Gastrocnemius medialis (tissue), 4 donors: Measurements from ENCODE around the gene TUBB4B.

ENCODE experiments used
- CTCF ChIP-seq, 5 experiments: fragments of 450-650 bp in 3 of 5; fragments of 200-600 bp in 2 of 5; sonication (generic) in 2 of 5; IDR thresholded peaks in 4 of 5; conservative IDR thresholded peaks in 1 of 5; 1 replicate in 4 of 5; 2 replicates in 1 of 5; pipeline ENCODE4 v1.5.1; 2016 to 2019; ENCODE audit warnings: antibody characterized with exemption in 5 of 5, mild to moderate bottlenecking in 3 of 5, moderate library complexity in 3 of 5
- POLR2A ChIP-seq, 2 donors: fragments of 450-650 bp; IDR thresholded peaks; one replicate each; pipeline ENCODE4 v1.6.1; 2017; ENCODE audit warnings: antibody characterized with exemption in 2 of 2, mild to moderate bottlenecking in 2 of 2, moderate library complexity in 2 of 2

- TF ChIP-seq POLR2A (IDR thresholded peaks at IDR 0.05), result no peak
- no peak for TF ChIP-seq CTCF (IDR thresholded peaks at IDR 0.05 in 4 of 5, conservative IDR thresholded peaks at IDR 0.05 in 1 of 5)
These were observed 49.2 kb upstream of the TUBB4B start for GRCh38 chr9:137191691-137192447.
